Stimulated activated CD8-positive, alpha-beta memory T cell treated with anti-CD3 and anti-CD28 coated beads, Interleukin-4, amount 100 ng/mL, for 48 hours (primary cell): ENCODE results near the gene RASSF9.

ENCODE experiments used
- DNase-seq: peaks from one replicate; pipeline ENCODE4 v3.0.0-alpha.2; 2020

The RASSF9 gene

DNA sequence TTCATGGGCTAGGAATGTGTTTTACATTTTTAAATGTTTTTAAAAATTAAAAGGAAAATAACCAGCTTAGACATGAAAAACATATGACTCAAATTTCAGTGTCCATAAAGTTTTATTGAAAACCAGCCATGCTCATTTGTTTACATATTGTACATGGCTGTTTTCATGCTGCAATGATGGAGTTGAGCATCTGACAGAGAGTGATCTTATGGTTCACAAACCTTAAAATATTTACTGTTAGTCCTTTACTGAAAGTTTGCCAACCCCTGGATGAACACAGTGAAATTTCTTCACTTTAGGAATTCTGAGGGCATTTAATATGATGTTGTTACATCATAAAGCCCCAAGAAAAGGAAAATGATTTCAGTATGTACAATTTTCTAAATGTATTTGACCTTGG, 16.1 kb downstream of the RASSF9 start:
- DNase-seq = no peak

DNA sequence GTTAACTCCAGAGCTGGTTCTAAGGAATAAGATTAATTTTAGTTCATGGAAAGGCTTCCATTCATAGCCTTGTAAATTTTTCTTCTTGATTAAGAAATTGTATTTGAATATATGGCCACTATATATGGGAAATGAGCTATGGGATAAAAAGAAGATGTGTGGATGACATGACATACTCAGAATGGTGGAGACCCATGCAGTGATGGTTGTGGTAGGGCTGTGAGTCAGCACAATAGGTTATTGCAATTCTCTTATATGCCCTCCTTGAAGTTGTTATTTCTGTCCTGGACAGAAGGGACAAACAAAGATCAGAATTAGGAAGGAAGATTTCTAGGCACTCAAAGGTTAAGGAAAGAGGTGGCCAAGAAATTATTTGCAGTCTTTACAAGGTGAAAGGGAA, 21.5 kb downstream of the RASSF9 start:
- no peak for DNase-seq

DNA sequence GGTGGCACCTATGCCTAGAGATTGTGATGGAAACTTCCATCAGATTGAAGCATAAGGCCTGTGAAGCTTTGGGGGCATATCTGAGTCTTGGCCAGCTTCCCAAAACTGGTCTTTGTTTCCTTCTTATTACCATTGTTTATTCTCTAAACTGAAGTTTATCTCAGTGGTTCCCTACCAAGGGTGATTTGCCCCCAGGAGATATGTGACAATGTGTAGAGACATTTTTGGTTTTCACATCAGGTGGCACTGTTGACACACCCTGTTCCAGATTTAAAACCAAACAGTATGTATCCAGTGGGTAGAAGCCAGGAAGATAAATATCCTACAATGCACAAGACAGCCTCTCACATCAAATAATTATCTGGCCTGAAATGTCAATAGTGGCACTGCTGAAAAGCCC, 22.1 kb downstream of the RASSF9 start:
- DNase-seq = no peak

DNA sequence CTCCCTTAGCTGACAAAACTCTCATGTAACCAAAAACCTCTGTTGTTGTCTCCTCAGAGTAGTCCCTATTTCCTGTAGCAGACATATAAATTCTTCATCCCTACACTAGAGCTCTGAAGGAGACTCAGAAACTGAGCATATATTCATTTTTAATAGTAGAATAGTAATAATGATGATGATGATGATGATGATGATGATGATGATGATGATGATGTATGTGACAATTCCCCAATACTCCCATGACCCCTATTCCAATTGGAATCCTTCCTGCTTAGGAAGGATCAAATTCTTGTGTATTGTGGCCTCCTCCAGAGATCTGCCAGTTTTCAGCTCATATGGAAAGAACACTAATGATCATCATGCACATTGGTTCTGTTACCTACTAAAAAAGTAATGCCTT, 26.7 kb downstream of the RASSF9 start:
- no peak for DNase-seq

DNA sequence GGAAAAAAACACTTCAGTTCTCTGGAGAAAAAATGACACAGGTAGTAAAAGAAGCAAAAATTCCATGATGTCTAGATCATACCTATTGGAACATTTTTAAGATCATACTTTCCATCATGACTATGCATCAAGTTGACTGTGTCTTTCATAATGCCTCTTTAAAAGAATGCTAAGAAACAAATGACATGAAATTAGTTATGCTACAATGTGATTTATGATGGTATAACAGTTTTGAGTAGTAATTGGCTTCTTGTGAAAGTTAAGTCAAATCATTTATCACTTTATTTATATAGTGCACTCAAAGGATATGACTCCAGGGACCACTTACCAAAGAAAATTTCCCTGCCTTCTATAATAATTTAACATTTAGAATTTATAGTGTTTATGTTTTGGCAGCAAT, 28.5 kb downstream of the RASSF9 start:
- no peak for DNase-seq

DNA sequence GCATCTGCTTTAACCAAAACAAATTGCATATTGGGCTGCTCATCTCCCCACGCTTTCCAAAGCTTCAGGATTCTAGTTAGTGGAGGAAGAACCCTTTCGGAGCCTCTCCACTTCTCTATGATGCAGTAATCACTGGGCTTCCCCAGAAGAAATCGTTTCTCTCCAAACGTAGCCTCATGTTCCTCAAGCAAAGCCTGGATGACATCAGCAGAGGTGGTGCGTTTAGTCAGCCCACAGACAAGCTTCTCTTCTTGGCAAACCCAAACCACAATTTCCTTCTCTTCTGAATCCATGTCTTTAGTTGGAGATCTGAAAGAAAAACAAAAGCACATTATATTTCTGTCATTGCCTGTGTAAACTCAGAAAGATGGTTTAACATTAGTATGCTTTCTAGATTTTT, 30.6 kb downstream of the RASSF9 start:
- DNase-seq = no peak

DNA sequence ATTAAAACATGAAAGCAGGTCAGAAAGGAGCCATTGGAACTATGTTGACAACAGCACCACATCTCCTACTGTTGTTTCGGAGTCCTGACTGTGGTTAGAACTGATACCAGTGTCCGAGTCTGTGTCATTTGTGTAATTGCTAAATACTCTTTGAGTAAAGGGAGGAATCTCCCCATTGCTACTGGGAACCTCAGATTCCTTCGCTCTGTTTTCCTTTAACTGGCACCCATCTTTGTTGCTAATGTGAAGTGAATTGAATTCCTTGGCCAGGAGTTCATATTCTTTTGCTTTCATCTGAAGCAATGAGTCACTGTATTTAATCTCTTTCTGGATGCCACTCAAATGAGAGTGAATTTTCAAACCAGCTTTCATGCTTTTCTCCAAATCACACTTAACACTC, 31.5 kb downstream of the RASSF9 start:
- no peak for DNase-seq

DNA sequence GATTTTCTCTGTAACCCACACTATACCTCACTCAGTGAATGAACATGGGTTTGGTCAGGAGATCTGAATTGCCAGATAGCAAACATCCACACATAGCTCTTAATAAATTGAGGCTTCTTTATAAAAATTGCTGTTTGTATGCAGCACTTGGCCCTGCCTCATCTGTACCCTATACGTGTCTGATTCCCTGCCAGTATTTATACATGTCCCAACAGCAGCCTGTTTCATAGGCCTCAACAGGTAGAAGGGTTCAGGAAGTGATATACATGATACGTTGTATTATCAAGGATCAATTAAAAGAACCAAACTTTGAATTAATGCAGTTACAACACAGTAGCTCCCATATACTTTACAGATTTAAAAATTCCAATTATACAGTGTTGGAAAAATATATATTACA, 32.3 kb downstream of the RASSF9 start:
- no peak for DNase-seq

DNA sequence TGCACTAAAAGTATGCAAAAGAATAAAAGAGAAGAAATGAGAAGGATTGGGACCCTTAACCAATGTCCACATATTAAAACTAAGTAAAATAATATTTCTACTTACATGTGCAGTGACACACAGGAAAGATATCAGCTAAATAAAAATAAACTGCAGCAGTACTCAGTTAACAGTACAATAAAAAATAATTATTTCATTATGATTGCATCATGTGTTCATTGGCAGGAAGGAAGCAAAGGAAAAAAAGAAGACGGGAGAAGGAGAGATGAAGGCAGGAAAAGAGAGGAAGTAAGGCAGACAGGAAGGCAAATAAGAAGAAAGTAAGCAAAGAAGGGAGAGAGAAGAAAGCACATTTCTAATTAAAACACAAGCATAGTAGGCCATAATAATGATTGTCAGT, 33.0 kb downstream of the RASSF9 start:
- DNase-seq = no peak

DNA sequence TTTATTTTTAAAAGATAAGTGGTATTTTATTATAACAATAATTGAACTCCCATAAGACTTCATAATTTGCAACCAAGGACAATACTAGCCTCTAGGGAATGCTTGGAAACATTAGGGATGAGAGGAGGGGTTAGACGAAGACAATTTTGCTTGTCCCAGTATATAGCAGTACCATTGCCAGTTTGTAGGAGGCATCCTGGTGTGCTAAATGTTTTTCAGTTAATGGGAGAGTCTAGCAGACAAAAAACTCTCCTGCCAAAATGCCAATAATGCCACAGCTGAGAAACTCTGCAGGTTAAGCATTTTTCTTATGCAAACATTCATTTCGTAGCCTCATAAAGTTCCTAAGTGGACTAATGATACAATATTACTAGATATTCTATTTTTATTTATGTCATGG, 38.1 kb downstream of the RASSF9 start:
- no peak for DNase-seq

DNA sequence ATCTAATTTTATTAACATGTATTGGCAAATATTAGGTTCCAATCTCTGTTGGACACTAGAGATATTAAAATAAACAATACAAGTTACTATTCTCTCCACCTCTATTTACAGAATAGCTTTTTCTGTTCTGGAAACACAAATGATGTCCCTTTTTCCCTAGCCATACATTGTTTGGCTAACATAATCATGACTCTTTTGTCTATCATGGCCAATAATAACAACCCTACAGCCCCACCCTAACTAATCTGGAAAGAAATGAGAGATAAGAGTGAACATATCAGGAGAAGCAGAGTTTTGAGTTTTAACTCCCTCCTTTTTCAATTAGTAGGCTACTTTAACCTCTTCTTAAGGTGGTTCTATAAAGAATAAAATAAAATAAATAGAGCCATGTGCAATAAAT, 40.2 kb downstream of the RASSF9 start:
- DNase-seq = no peak

DNA sequence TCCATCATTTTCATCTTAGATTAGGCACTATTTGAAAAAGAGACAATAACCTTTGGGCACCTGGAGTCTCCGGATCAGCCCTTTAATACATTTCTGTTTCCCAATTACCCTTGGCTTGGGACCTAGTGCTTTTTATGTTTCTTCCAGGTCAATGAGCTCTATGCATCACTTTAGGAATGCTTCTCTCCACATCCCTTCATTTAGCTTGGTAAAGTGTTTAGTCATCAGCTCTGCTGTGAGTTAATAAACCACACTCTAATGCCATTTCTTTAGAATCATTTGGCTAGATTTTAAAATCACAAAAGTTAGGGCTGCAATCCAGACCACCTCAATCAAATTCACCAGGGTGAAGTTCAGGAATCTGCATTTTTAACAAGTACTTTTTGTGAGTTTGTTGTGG, 41.7 kb downstream of the RASSF9 start:
- DNase-seq = no peak

DNA sequence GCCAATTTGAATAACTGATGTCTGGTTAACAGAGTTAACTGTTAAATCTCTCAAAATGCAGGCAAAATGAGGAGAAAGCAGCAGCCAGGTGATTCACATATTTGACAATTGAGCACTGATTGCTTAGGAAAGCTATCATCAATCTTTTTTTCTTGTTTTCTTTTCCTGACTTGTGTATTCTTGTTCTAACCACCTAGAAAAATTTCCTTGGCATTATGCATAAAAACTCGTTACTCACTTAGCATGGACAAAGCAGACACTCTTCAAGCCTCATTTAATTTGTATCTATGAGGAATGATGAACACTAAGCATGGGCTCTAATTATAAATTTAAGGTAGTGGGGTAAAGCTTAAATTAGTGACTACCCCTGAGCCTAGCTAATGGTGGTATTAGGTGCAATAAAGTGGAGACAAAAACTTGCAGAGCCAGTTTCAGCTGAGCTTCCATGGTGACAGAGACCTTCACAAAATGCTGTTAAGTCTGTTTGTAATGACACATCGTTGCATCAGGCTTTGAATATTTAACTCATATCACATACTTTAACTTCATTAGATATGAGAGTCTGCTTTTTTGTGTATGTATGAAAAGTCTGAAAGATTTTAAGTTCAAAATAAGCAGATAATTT, 52.0 kb downstream of the RASSF9 start:
- no peak for DNase-seq

DNA sequence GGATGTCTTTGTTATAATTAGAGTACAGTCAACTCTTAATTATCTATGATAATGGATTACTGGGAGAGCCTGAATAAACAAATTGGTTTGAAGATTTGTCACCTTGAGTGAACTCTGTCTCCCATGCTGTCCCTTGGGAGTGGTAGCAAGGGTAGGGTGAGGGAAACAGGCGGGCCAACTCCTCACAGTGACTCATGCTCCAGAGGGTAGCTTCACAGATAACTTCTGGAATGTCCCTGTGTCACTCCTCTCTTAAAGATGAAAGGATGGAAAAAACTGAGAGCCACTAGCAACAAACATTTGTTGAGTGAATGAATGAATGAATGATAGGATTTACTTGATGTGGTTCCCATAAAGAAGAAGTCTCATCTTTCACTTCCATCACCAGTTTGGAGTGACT, 53.5 kb downstream of the RASSF9 start:
- no peak for DNase-seq

DNA sequence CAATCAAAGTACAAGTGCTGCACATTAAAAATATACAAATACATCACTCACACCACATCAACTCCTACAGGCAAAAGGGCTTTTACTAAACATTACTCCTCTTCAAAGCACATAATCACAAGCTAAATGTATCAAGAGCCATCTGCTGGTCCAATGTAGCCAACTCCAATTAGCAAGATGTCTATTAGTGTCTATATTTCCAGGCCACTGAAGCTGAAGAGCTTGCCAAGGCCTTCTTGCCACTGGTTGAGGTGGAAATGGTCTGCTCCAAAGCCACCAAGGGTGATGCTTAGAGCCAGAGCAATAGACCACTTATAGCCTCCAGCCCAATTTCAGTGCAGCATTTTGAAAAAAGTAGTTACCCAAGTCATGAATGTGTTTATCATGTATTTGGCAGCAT, 54.4 kb downstream of the RASSF9 start:
- no peak for DNase-seq

DNA sequence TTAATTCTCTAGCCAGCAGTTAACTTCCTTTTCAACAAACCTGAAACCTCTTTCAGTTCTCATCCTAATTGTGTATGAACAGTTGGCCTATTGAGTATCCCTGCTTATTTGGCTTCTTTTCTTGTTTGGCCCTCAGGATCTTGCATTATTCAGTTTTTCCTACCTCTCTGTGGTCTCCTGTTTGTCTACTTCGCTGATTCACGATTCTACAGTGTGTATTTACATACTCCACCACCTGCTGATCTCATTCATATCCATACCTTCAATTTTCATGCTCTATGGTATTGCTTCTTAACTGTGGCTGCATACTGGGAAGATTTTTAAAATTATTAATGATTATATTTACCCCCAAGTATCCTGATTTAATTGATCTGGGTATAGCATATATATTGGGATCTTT, 56.4 kb downstream of the RASSF9 start:
- DNase-seq = no peak

DNA sequence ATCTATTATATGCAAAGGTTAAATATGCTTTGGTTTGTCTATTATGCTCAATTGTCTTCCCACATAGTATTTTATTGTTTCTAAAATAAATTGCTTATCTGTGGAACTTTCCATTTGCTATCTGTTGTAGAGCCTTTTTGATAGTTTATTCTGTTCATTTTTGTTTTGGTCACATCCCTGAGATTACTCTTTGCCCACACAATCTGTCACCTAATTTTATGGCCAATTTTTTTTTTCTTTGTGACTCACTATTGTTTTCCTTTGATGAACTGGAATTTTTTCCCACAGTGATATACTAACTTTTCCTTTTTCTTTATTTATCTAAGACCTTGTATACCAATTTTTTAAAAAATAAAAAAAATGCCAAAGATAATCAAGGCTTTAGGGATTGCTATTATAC, 61.1 kb downstream of the RASSF9 start:
- DNase-seq = no peak

DNA sequence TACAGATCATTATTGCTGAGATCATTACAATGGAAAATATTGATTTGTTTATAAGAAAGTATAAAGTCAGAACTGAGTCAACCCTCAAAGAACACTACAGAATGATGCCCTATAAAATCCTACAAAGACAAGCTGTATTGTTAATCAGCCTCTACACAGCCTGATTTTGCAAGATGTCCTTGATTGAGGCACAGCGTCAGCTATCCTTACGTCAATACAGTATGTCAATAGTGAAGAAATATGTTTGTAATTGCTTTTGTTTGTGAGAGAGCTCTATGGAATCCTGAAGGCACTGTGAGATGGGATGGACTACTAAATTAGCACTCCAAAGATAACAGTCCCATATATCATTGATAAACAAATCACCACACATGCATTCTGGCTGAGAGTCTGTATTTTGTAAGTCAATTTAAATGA, 70.7 kb downstream of the RASSF9 start:
- DNase-seq = no peak

DNA sequence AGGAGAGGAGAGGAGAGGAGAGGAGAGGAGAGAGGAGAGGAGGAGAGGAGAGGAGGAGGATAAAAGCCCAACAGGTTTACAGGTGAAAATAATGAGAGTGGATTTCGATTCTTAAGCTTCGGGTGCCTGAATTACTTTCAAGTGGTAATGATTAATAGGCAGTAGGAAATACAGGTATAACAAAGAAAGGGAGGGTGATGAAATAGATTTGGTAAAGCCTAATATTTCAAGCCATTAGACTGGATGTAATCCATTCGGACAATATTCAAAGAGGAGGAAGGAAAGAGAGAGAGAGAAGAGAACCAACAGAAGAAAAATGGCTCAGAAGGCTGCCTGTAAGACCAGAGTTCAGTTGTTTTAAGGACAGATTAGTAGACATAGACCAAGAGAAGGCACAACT, 76.6 kb downstream of the RASSF9 start:
- no peak for DNase-seq

DNA sequence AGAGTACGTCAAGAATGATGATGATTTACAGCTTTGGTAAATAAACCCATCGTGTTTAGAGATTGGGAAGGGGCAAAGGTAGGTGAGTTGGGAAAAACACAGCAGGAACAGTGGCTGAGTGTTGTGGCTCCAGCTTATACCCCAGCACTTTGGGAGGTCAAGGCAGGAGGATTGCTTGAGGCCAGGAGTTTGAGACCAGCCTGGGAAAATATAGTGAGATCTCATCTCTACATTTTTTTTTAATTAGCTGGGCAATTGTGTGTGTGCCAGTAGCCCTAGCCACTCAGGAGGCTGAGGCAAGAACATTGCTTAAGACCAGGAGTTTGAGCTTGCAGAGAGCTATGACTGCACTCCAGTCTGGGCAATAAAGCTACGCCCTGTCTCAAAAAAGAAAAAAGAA, 77.1 kb downstream of the RASSF9 start:
- DNase-seq = no peak

DNA sequence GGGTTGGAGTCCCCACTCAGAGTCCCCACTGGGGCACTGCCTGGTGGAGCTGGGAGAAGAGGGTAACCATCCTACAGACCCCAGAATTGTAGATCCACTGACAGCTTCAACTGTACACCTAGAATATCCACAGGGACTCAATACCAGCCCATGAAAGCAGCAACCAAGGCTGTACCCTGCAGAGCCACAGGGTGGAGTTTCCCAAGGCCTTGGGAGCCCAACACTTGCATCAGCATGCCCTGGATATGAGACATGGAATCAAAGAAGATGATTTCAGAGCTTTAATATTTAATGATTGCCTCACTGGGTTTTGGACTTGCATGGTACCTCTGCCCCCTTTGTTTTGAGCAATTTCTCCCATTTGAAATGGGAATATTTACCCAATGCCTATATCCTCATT, 80.4 kb downstream of the RASSF9 start:
- no peak for DNase-seq
